Tibial nerve (tissue), 4 donors: ENCODE results near the gene RARB. TPM values are rescaled to one million over a fixed set of nuclear protein-coding genes. Genes with fewer than 3 reads are reported as not detected.

ENCODE experiments used
- DNase-seq, 2 donors: peaks; one replicate each; pipeline ENCODE4 v3.0.0-alpha.2; 2019; ENCODE audit warnings: low spot score in 2 of 2
- H3K27ac ChIP-seq, 4 donors: fragments of 200-600 bp; sonication (generic) in 3 of 4; one replicate each; pipeline ENCODE4 v1.5.1; 2017 to 2019; ENCODE audit warnings: mild to moderate bottlenecking in 1 of 4
- H3K27me3 ChIP-seq, 2 donors: fragments of 200-600 bp; sonication (generic) in 1 of 2; one replicate each; pipeline versions ENCODE4 v1.5.1 to v1.6.0; 2017 to 2019
- H3K36me3 ChIP-seq, 3 donors: fragments of 200-600 bp; sonication (generic); one replicate each; pipeline ENCODE4 v1.5.1; 2018 to 2019
- H3K4me1 ChIP-seq, 4 donors: fragments of 200-600 bp; sonication (generic) in 3 of 4; one replicate each; pipeline ENCODE4 v1.5.1; 2017 to 2019
- H3K4me3 ChIP-seq, 4 donors: fragments of 200-600 bp; sonication (generic) in 3 of 4; one replicate each; pipeline ENCODE4 v1.5.1; 2017 to 2019; ENCODE audit warnings: mild to moderate bottlenecking in 1 of 4, moderate library complexity in 1 of 4
- H3K9me3 ChIP-seq, 4 donors: fragments of 200-600 bp; sonication (generic) in 3 of 4; one replicate each; pipeline ENCODE4 v1.5.1; 2017 to 2019
- EP300 ChIP-seq, 2 donors: sonication (generic); formaldehyde crosslinking; IDR thresholded peaks; one replicate each; pipeline ENCODE4 v1.6.1; 2017; ENCODE audit warnings: antibody characterized with exemption in 2 of 2, mild to moderate bottlenecking in 1 of 2
- POLR2A ChIP-seq, 2 donors: fragments of 450-650 bp; IDR thresholded peaks; one replicate each; pipeline ENCODE4 v1.6.1; 2017; ENCODE audit warnings: antibody characterized with exemption in 2 of 2, mild to moderate bottlenecking in 2 of 2, moderate library complexity in 2 of 2
- WGBS, 2 donors: methylation state at CpG; one replicate each; pipeline ENCODE4 v1.1.5; 2018; 5-methylcytosine and 5-hydroxymethylcytosine counted together
- total RNA-seq, 4 donors: library from RNA; depleted of rRNA; stranded (reverse); fragments of >200 nt; gene quantifications; one replicate each; pipeline ENCODE4 v1.1.0, GENCODE V29; 2016
- TF ChIP-seq, protein P1 (sequence below), 5 experiments: fragments of 200-600 bp in 3 of 5; fragments of 450-650 bp in 2 of 5; sonication (generic) in 3 of 5; IDR thresholded peaks; one replicate each; pipeline ENCODE4 v1.5.1; 2016 to 2019; ENCODE audit warnings: antibody characterized with exemption in 5 of 5, mild to moderate bottlenecking in 3 of 5, moderate library complexity in 2 of 5

Gene RARB
- total RNA-seq, 4 donors from 2014 or later, result 9.3 to 22.6 (median 15.1) TPM

DNA sequence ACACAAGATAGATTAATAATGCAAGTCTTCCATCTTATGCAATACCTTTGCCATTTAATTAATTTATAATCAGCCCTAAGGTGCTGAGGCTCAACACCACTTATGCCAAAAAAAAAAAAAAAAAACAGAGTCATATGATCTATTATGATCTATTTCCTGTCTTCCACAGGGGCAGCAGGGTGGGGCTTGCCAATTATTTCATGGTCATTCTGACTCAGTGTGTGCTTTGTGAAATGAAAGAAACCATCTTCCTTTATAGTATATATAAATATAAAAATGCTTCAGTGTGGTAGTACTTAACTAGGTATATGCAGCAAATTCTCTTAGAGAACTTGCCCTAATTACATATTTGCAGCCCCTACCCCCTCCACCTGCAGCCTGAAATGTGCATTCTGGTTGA is 7.2 kb upstream of the RARB start:
- TF ChIP-seq EP300 (IDR thresholded peaks at IDR 0.05) (no peak), POLR2A (IDR thresholded peaks at IDR 0.05) (no peak)
- TF ChIP-seq, protein P1, sequence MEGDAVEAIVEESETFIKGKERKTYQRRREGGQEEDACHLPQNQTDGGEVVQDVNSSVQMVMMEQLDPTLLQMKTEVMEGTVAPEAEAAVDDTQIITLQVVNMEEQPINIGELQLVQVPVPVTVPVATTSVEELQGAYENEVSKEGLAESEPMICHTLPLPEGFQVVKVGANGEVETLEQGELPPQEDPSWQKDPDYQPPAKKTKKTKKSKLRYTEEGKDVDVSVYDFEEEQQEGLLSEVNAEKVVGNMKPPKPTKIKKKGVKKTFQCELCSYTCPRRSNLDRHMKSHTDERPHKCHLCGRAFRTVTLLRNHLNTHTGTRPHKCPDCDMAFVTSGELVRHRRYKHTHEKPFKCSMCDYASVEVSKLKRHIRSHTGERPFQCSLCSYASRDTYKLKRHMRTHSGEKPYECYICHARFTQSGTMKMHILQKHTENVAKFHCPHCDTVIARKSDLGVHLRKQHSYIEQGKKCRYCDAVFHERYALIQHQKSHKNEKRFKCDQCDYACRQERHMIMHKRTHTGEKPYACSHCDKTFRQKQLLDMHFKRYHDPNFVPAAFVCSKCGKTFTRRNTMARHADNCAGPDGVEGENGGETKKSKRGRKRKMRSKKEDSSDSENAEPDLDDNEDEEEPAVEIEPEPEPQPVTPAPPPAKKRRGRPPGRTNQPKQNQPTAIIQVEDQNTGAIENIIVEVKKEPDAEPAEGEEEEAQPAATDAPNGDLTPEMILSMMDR (IDR thresholded peaks at IDR 0.05), result no peak
- Histone ChIP-seq H3K4me1 (peaks cover 0 to 3% (median 0%) of the 10 kb centered on the region in 4 donors), H3K27me3 (no peaks in the 10 kb centered on the region), H3K4me3 (no peak overlapping the region), H3K9me3 (no peaks in the 10 kb centered on the region), H3K36me3 (no peaks in the 10 kb centered on the region), H3K27ac (no peak overlapping the region)
- DNase-seq, result no peak

DNA sequence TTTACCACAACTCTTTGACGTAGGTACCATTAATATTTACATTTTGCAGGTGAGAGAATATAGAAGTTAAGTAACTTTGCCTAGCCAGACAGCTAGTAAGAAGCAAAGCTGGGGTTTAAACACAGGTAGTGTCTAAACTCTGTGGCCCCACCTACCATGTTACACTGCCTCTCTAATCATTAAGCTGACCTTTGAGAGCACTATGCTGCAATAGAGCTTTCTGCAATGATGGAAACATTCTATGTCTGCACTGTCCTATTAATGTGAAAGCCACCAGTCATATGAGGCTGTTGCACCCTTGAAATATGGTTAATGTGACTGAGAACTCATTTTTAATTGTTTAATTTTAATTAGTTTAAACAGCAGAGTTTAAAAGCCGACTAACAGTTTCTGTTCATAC is 6.3 kb upstream of the RARB start:
- no peak overlapping the region for H3K27ac ChIP-seq

DNA sequence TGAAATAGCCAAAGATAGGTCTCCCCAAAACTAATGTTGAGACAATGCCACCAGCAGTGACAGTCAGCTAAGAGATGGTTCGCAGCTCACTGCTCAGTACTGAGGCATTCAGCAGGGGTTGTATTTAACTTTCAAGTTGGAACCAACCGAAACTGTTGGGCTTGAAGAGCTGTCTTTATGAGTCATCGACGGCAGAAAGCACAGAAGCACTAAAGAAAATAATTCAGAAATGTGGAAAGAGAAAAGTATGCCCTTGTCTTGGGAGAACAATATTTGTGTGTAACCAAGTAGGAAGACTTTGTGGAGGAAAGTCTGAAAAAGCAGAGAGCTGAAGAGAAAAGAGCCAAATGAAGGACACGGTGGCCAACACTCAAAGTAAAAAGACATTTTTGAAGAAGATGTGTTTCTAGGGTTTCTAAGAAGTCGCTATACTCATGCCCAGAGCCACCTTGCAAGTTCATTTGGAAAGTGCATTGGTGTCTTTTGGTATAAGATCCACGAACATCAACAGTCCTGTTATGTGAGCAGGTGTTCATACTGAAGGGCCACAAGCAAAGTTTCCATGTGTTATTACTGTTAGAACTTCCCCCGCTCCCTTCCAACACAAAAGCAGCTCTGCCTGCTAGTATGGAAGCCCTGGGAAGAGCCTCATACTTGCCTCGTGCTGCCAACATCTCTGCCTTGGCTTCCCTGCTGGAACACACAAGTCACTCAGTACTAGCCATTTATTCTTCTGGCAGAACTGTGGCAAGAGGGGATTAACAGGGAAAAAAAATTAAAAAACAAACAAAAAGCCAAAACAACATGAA is 4.1 kb upstream of the RARB start:
- TF ChIP-seq EP300 (IDR thresholded peaks at IDR 0.05) (no peak), POLR2A (IDR thresholded peaks at IDR 0.05) (no peak)
- TF ChIP-seq, protein P1 (IDR thresholded peaks at IDR 0.05), result no peak
- WGBS, 2 donors, result 42 to 49% methylated on average over 9 of the region's 9 CpGs
- no peaks in the 10 kb centered on the region for H3K36me3 ChIP-seq
- H3K27me3 ChIP-seq, result no peaks in the 10 kb centered on the region
- H3K4me3 ChIP-seq, result no peak overlapping the region
- DNase-seq, result no peak
- no peak overlapping the region for H3K27ac ChIP-seq
- peaks cover 0 to 21% (median 11%) of the 10 kb centered on the region in 4 donors for H3K4me1 ChIP-seq
- no peaks in the 10 kb centered on the region for H3K9me3 ChIP-seq

More for the DNA sequence above, 6.3 kb upstream of the RARB start:
- Histone ChIP-seq H3K27me3 (no peaks in the 10 kb centered on the region), H3K4me1 (peaks cover 0 to 11% (median 2%) of the 10 kb centered on the region in 4 donors), H3K4me3 (no peak overlapping the region), H3K9me3 (no peaks in the 10 kb centered on the region), H3K36me3 (no peaks in the 10 kb centered on the region)
- TF ChIP-seq EP300 (IDR thresholded peaks at IDR 0.05), result no peak
- TF ChIP-seq POLR2A (IDR thresholded peaks at IDR 0.05), result no peak
- TF ChIP-seq, protein P1 (IDR thresholded peaks at IDR 0.05), result no peak
- WGBS, 2 donors, result 88 to 97% methylated on average over 2 of the region's 2 CpGs
- DNase-seq, result no peak

DNA sequence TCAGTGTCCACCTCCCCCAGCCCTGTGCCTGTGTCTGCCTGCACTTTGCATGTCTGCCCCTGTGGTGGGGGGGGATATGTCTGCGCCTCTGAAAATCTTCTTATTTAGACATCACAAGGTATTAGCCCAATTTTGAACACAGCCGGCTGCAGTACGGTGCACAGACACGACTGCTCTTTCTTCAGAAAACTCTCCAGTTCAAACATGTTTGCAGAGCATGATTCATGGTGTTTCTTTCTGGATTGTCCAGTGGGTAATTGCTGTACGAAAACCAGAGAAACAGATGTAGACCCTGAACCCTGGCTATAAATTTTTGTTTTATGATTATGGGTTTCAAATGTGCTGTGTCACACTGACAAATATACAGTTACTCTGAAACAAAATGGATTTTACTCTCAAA is 3.4 kb upstream of the RARB start:
- Histone ChIP-seq H3K4me3 (no peak overlapping the region), H3K27ac (no peak overlapping the region), H3K9me3 (no peaks in the 10 kb centered on the region), H3K27me3 (no peaks in the 10 kb centered on the region), H3K4me1 (peaks cover 0 to 21% (median 11%) of the 10 kb centered on the region in 4 donors), H3K36me3 (no peaks in the 10 kb centered on the region)
- WGBS, 2 donors, result 59 to 60% methylated on average over 5 of the region's 5 CpGs
- TF ChIP-seq EP300 (IDR thresholded peaks at IDR 0.05), result no peak
- no peak for DNase-seq

DNA sequence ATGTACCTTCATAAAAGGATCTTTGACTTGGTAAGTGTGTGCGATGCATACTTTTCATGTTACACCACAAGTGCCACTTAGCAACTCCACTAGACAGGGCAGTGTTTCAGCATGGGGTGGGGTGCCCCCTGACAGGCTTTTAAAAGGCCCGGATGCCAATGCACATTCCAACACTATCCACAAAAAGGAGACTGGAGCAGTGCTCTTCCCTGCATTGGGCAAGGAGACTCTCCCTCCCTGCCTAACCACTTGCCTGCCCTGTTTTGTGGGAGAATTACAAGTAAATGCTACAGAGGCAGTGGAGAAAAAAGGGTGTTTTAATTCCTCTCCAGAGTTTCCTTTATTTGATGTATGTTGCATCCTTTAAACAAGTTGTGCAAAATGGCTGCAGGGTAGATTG is 1.7 kb upstream of the RARB start:
- Histone ChIP-seq H3K36me3 (no peaks in the 10 kb centered on the region), H3K27ac (peak overlapping the region in 2 of 4 donors; percentile 10 to 22), H3K4me1 (peaks cover 0 to 22% (median 11%) of the 10 kb centered on the region in 4 donors), H3K27me3 (no peaks in the 10 kb centered on the region), H3K9me3 (no peaks in the 10 kb centered on the region), H3K4me3 (no peak overlapping the region)
- DNase-seq, result no peak
- WGBS, 2 donors, result 47 to 50% methylated on average over 2 of the region's 2 CpGs
- TF ChIP-seq POLR2A (IDR thresholded peaks at IDR 0.05) (no peak), EP300 (IDR thresholded peaks at IDR 0.05) (no peak)
- TF ChIP-seq, protein P1 (IDR thresholded peaks at IDR 0.05), result no peak
